GM13976 (cell line): ENCODE results near the gene YBX2.

ENCODE experiments used
- DNase-seq: peaks from one replicate; pipeline ENCODE4 v3.0.0; 2012; ENCODE audit warnings: low spot score
- in situ Hi-C: fragments of 300-500 bp; cut with MboI; formaldehyde crosslinking; loops from one replicate; pipeline ENCODE4 v1.12.0; 2022; ENCODE audit warnings: low sequenced_read_pairs, mixed read lengths, inconsistent platforms; ENCODE audit not compliant: unreplicated experiment
- TF ChIP-seq, protein P1 (sequence below): IDR thresholded peaks from 2 replicates; pipeline ENCODE4 v1.5.1; 2012; ENCODE audit warnings: borderline replicate concordance, mild to moderate bottlenecking; ENCODE audit not compliant: insufficient read depth; ENCODE audit errors: extremely low read depth, missing control alignments, control extremely low read depth

The YBX2 gene

DNA sequence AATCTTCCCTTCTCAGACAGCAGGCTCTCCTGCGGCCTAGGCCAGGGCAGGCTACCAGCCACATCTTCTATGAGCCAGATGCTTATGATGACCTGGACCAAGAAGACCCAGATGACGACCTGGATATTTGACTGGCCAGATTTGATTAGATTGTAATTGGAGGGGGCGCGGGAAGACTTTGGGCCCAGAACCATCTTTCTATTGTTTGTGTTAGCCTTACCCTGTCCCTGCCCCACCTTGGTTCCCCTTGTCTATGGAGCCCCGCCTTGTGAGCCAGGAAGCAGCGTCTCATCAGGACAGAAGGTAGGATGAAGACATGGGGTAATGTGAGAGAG, 34.9 kb downstream of the YBX2 start:
- no peak for DNase-seq
- in situ Hi-C loops = no loop called here
- TF ChIP-seq, protein P1, sequence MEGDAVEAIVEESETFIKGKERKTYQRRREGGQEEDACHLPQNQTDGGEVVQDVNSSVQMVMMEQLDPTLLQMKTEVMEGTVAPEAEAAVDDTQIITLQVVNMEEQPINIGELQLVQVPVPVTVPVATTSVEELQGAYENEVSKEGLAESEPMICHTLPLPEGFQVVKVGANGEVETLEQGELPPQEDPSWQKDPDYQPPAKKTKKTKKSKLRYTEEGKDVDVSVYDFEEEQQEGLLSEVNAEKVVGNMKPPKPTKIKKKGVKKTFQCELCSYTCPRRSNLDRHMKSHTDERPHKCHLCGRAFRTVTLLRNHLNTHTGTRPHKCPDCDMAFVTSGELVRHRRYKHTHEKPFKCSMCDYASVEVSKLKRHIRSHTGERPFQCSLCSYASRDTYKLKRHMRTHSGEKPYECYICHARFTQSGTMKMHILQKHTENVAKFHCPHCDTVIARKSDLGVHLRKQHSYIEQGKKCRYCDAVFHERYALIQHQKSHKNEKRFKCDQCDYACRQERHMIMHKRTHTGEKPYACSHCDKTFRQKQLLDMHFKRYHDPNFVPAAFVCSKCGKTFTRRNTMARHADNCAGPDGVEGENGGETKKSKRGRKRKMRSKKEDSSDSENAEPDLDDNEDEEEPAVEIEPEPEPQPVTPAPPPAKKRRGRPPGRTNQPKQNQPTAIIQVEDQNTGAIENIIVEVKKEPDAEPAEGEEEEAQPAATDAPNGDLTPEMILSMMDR = no peak

DNA sequence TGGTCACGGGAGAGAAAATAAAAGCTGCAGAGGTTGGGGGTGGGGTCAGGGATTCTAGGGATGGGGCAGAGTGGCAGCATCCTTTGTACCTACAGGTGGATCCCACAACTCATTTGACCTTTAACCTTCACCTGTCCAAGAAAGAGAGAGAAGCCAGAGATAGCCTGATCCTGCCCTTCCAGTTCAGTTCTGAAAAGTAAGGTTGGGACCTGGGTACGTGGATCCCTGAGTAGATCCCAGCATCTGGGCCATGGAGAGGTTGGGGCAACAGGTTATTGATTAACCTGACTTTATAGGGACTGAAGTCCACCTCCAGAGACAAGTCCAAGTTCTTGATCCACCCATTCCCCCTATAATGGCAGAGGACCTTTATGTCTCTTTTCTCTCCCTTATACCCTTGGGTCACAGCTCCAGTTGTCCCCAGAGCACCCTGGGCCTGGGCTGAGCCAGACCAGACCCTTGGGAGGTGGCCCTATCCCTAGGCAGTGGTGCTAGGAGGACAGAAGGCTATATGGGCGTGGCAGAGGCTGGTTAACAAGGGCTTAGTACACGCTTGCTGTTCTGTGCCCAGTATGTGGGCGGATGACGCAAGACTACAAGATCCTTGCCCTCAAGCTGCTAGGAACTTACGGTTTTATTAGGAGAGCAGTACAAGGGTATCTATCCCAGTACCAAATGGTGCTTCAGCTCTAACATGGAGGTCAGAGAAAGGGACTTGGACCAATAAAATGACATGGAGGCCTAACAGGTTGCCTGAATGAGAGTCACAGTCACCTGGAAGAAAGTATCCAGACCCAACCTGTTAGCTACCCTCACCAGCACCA, 35.5 kb downstream of the YBX2 start:
- in situ Hi-C loops = no loop called here
- TF ChIP-seq, protein P1 = no peak
- no peak for DNase-seq

DNA sequence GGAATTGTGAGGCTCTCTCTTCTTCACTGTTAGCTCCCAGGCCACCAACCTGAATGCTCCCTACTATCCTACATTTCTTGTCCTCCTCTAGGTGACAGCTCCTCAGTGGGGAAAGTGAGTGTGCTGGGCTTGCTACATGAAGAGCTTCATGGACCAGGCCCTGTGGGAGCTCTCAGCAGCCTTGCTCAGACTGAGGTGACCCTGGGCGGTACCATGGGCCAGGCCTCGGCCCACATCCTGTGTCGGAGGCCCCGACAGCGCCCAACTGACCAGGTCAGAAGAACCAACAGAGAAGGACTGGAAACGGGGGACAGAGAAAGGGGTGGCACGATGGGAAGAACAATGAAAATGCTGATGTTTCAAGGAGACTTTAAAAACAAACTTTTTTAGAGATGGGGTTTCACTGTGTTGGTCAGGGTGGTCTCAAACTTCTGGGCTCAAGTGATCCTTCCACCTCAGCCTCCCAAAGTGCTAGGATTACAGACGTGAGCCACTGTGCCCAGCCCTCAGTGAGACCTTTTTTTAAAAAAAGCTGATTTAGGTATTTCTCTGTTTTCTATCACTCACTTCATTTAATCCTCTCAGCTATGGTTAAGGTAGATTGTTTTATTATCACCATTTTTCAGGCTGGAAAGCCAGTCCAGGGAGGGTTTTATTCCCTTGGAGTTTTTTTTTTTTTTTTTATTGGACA, 37.5 kb downstream of the YBX2 start:
- DNase-seq = no peak
- in situ Hi-C loops = no loop called here
- TF ChIP-seq, protein P1 = no peak

DNA sequence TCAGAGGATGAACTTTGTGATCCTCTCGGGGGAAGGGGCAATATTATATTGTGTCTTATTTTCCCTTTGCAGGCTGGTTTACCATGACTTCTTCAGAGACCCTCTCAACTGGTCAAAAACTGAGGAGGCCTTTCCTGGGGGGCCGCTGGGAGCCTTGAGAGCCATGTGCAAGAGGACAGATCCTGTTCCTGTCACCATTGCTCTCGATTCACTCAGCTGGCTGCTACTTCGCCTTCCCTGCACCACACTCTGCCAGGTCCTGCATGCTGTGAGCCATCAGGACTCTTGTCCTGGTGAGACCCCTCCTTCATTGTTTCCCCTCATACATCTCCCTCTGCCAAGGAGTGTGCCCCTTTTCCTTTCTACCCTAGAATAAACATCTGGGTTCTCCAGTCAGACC, 39.9 kb downstream of the YBX2 start:
- in situ Hi-C loops = no loop called here
- no peak for DNase-seq
- TF ChIP-seq, protein P1 = no peak

DNA sequence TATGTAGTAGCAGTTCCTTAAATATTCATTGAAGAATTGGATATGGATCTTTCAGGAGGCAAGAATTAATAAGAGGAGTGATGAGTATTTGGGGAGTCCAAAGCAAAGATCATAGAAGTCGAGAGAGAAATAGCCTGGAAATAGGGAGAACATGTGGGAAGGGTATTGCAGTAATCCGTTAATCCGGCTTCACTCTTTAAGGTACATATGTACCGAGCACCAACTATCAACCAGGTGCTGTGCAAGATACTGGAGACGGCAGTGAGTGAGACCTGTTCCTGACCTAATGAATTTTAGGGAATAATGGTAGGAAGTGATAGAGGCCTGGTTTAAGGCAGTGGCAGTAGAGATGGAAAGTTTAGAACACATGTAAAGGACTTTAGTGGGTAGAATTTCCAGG, 41.4 kb downstream of the YBX2 start:
- in situ Hi-C loops = no loop called here
- TF ChIP-seq, protein P1 = no peak
- no peak for DNase-seq

DNA sequence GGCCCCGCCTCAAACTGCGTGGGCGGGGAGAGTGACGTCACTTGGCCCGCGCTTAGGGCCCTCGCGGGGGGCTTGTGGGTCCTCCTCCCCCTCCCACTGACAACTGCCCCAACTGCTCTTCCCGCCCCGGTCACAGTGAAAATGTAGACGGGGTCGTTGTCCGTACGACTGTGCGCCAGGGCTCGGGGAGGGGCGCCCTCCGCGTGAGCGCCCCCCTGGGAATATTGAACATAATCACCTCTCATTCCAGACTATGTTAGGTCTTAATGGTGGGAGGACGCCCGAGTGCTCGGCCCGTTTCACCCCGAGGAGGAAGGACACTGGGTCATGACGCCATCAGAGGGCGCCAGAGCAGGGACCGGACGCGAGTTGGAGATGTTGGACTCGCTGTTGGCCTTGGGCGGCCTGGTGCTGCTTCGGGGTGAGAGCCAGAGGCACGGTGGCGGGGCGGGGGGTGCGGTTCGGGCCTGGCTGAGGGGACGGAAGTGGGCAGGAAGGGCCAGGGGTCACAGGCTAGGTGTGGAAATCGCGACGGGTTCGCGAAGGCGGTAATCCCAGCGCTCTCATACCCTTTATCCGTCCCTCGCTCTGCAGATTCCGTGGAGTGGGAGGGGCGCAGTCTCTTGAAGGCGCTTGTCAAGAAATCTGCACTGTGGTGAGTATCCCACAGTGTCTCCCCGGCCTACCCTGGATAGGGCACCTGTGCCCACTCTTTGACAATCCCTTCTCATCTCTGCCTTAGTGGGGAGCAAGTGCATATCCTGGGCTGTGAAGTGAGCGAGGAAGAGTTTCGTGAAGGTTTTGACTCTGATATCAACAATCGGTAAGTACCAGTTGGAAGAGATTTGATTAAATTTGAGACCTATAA, 42.0 kb downstream of the YBX2 start, which contains the start of gene ELP5:
TSS of gene ELP5 (plus strand) at position 40 of the 868 bp plus-strand sequence. CDS start at position 376, 336 bp downstream.
- in situ Hi-C loops = no loop called here
- TF ChIP-seq, protein P1 = peak; percentile 54
- peak; percentile 97 for DNase-seq
